HCT116 (cell line): ENCODE results near the gene GRK5. TPM values are rescaled to one million over a fixed set of nuclear protein-coding genes. Genes with fewer than 3 reads are reported as not detected.

ENCODE experiments used
- ATAC-seq: fragments of 200-7000 bp; cut with Tn5 transposase; 2 replicates; pipeline ENCODE4 v1.9.1; 2020; ENCODE audit warnings: mild to moderate bottlenecking, moderate library complexity
- BruUV-seq: library from RNA; stranded (reverse); fragments of 400-500 nt; replicated peaks from 2 replicates; lab custom pipeline; 2021; lab: Mats Ljungman, UMichigan
- CTCF ChIA-PET: fragments of 300-600 bp; sonication (Branson Sonifier 250); formaldehyde crosslinking; loops from one replicate; lab custom pipeline; 2021; ENCODE audit warnings: antibody characterized with exemption; lab: Charles Lee
- POLR2A ChIA-PET: fragments of 300-600, 350-600 bp; sonication (Branson Sonifier 250); formaldehyde crosslinking; loops from one replicate; lab custom pipeline; 2021; ENCODE audit warnings: antibody characterized with exemption; lab: Charles Lee
- RAD21 ChIA-PET, 2 experiments: fragments of 300-600 bp; sonication (Branson Sonifier 250); formaldehyde crosslinking; loops; one replicate each; lab custom pipeline; 2023; ENCODE audit warnings: low total read pairs in 2 of 2; ENCODE audit not compliant: uncharacterized antibody in 2 of 2, unreplicated experiment in 2 of 2, low non-redundant PET in 1 of 2; lab: Charles Lee
- DNase-seq: peaks from one replicate; pipeline ENCODE4 v3.0.0-alpha.2; 2010; ENCODE audit warnings: low read depth, low spot score
- H2AFZ ChIP-seq: fragments of 200-600 bp; shearing (Covaris generic), sonication (generic); 2 replicates; pipeline ENCODE4 v1.6.1; 2017; ENCODE audit warnings: low read depth, mixed run types, mixed read lengths, antibody characterized with exemption, low read length; ENCODE audit not compliant: poor library complexity, severe bottlenecking
- H3K27ac ChIP-seq: 2 replicates; pipeline ENCODE4 v1.5.1; 2012; ENCODE audit warnings: low read depth, low read length
- H3K27me3 ChIP-seq: fragments of 200-600 bp; sonication (generic); 2 replicates; pipeline ENCODE4 v1.6.1; 2016; ENCODE audit warnings: mixed run types, low read length, mixed read lengths; ENCODE audit not compliant: insufficient read depth
- H3K36me3 ChIP-seq, 2 experiments: fragments of 200-500 bp in 1 of 2; fragments of 200-600 bp in 1 of 2; sonication (Bioruptor generic) in 1 of 2; sonication (generic) in 1 of 2; 2 replicates each; pipeline versions ENCODE4 v1.5.1 to v1.6.1; 2014 to 2016; ENCODE audit warnings: low read length in 2 of 2, inconsistent platforms in 1 of 2, mixed read lengths in 1 of 2, mixed run types in 1 of 2; ENCODE audit not compliant: insufficient read depth in 2 of 2, control insufficient read depth in 1 of 2
- H3K4me1 ChIP-seq, 2 experiments: fragments of 200-600 bp in 1 of 2; sonication (generic) in 1 of 2; 2 replicates each; pipeline versions ENCODE4 v1.5.1 to v1.6.1; 2012 to 2017; ENCODE audit warnings: low read length in 2 of 2, inconsistent platforms in 1 of 2, mild to moderate bottlenecking in 1 of 2, mixed read lengths in 1 of 2, mixed run types in 1 of 2, moderate library complexity in 1 of 2; ENCODE audit not compliant: insufficient read depth in 2 of 2, control insufficient read depth in 1 of 2
- H3K4me2 ChIP-seq: fragments of 200-600 bp; sonication (generic); 2 replicates; pipeline ENCODE4 v1.6.1; 2017; ENCODE audit warnings: mixed run types, low read length, mixed read lengths
- H3K4me3 ChIP-seq, 2 experiments: fragments of 200-600 bp in 1 of 2; sonication (generic) in 1 of 2; replicated peaks in 1 of 2; 2 replicates each; pipeline ENCODE4 v1.5.1; 2011 to 2016; ENCODE audit warnings: low read length in 2 of 2, control low read depth in 1 of 2, low read depth in 1 of 2, mild to moderate bottlenecking in 1 of 2, mixed read lengths in 1 of 2, mixed run types in 1 of 2
- H3K79me2 ChIP-seq: fragments of 200-600 bp; sonication (generic); 2 replicates; pipeline ENCODE4 v1.6.1; 2017; ENCODE audit warnings: mild to moderate bottlenecking, mixed run types, low read length, moderate library complexity, mixed read lengths; ENCODE audit not compliant: insufficient read depth
- H3K9ac ChIP-seq: fragments of 200-600 bp; sonication (generic); 2 replicates; pipeline ENCODE4 v1.6.1; 2016; ENCODE audit warnings: low read length, mixed read lengths
- H3K9me2 ChIP-seq: fragments of 200-600 bp; sonication (generic), shearing (Covaris generic); 2 replicates; pipeline ENCODE4 v1.6.1; 2017; ENCODE audit warnings: mixed run types, mild to moderate bottlenecking, moderate library complexity; ENCODE audit not compliant: insufficient read depth
- H3K9me3 ChIP-seq, 2 experiments: fragments of 200-500 bp in 1 of 2; fragments of 200-600 bp in 1 of 2; sonication (Bioruptor generic) in 1 of 2; sonication (generic) in 1 of 2; 2 replicates each; pipeline ENCODE4 v1.6.1; 2014 to 2017; ENCODE audit warnings: low read length in 2 of 2, mixed read lengths in 2 of 2, inconsistent platforms in 1 of 2, low read depth in 1 of 2, mild to moderate bottlenecking in 1 of 2, mixed run types in 1 of 2, moderate library complexity in 1 of 2; ENCODE audit not compliant: control insufficient read depth in 1 of 2, insufficient read depth in 1 of 2
- H4K20me1 ChIP-seq: fragments of 200-600 bp; sonication (generic), shearing (Covaris generic); 2 replicates; pipeline ENCODE4 v1.6.1; 2017; ENCODE audit warnings: mixed run types, mild to moderate bottlenecking, moderate library complexity; ENCODE audit not compliant: insufficient read depth
- ATF3 ChIP-seq: IDR thresholded peaks from 2 replicates; pipeline ENCODE4 v1.6.1; 2012
- CEBPB ChIP-seq: IDR thresholded peaks from 2 replicates; pipeline ENCODE4 v1.6.1; 2012; ENCODE audit warnings: low read depth
- CTCF ChIP-seq, 3 experiments: fragments of 200-600 bp in 1 of 3; sonication (generic) in 1 of 3; IDR thresholded peaks in 2 of 3; conservative IDR thresholded peaks in 1 of 3; 2 replicates each; pipeline ENCODE4 v1.5.1; 2012 to 2017; ENCODE audit warnings: low read depth in 2 of 3, low read length in 2 of 3, antibody characterized with exemption in 1 of 3, borderline replicate concordance in 1 of 3, control low read depth in 1 of 3, mild to moderate bottlenecking in 1 of 3, mixed read lengths in 1 of 3, mixed run types in 1 of 3, moderate library complexity in 1 of 3; ENCODE audit not compliant: insufficient read depth in 1 of 3
- ELF1 ChIP-seq: IDR thresholded peaks from 2 replicates; pipeline ENCODE4 v1.6.1; 2012; ENCODE audit warnings: low read depth, borderline replicate concordance
- FOSL1 ChIP-seq: IDR thresholded peaks from 2 replicates; pipeline ENCODE4 v1.6.1; 2012; ENCODE audit warnings: low read depth
- JUND ChIP-seq: IDR thresholded peaks from 2 replicates; pipeline ENCODE4 v1.6.1; 2012
- SP1 ChIP-seq: IDR thresholded peaks from 2 replicates; pipeline ENCODE4 v1.6.1; 2012; ENCODE audit warnings: low read depth
- YY1 ChIP-seq: IDR thresholded peaks from 2 replicates; pipeline ENCODE4 v1.6.1; 2011; ENCODE audit warnings: low read length, low read depth, moderate library complexity, mild to moderate bottlenecking; ENCODE audit not compliant: insufficient replicate concordance; ENCODE audit errors: extremely low read depth
- ZBTB33 ChIP-seq: IDR thresholded peaks from 2 replicates; pipeline ENCODE4 v1.6.1; 2011; ENCODE audit warnings: mild to moderate bottlenecking, low read length, moderate library complexity; ENCODE audit not compliant: insufficient replicate concordance; ENCODE audit errors: extremely low read depth
- ZFX ChIP-seq: fragments of 450-650 bp; IDR thresholded peaks from 2 replicates; pipeline ENCODE4 v1.6.1; 2017
- intact Hi-C: fragments of 100-400 bp; cut with micrococcal nuclease; formaldehyde crosslinking; loops from 2 replicates; pipeline ENCODE4 v1.10.0; 2022
- total RNA-seq: library from RNA; stranded (reverse); gene quantifications from one replicate; pipeline ENCODE4 v1.2.1, GENCODE V29; 2021; ENCODE audit not compliant: unreplicated experiment

GRK5 gene
- total RNA-seq, 1 experiment from 2014 or later = 7.3 TPM

- ATAC-seq (no peak), DNase-seq (no peak)
- no TSS peak for BruUV-seq
- no peak overlapping the region for H3K9ac ChIP-seq
- peaks cover 0 to 25% of the 10 kb centered on the region in 2 experiments; a peak in 2 of 4 replicates for H3K9me3 ChIP-seq
- intact Hi-C loops = no loop called here
- no peak overlapping the region for H3K27ac ChIP-seq
- ChIA-PET CTCF (no interaction called here), POLR2A (no interaction called here), RAD21 (interaction anchor here in 1 of 2 experiments (0.6 kb wide), 1 partner anchor 39 kb away, joined by 3 read pairs; no protein-coding TSS in a partner anchor)
- no peak for TF ChIP-seq ZBTB33
- TF ChIP-seq ATF3 = no peak
- no peak for TF ChIP-seq CTCF (IDR thresholded peaks at IDR 0.05 in 2 of 3, conservative IDR thresholded peaks at IDR 0.05 in 1 of 3; ENCODE audit: borderline replicate concordance in 1 of 3, insufficient read depth in 1 of 3, low read depth in 2 of 3, low read length in 2 of 3)
- no peak for TF ChIP-seq FOSL1
- TF ChIP-seq SP1 = no peak
- TF ChIP-seq JUND = no peak
- TF ChIP-seq YY1 = no peak
- TF ChIP-seq CEBPB = no peak
- TF ChIP-seq ZFX = no peak
- no peak for TF ChIP-seq ELF1
- H3K9me2 ChIP-seq = no peaks in the 10 kb centered on the region
- no peaks in the 10 kb centered on the region for H3K79me2 ChIP-seq
- H3K36me3 ChIP-seq = no peaks in the 10 kb centered on the region
- no peak overlapping the region for H3K4me3 ChIP-seq
- H3K4me2 ChIP-seq = no peak overlapping the region
- no peaks in the 10 kb centered on the region for H4K20me1 ChIP-seq
- H3K4me1 ChIP-seq = no peaks in the 10 kb centered on the region
- no peak overlapping the region for H2AFZ ChIP-seq
- H3K27me3 ChIP-seq = no peaks in the 10 kb centered on the region
These were observed 150.2 kb downstream of the GRK5 start for GRCh38 chr10:119357412-119358151.
